H9 (cell line): Measurements from ENCODE around the gene SIK2. TPM values are rescaled to one million over a fixed set of nuclear protein-coding genes. Genes with fewer than 3 reads are reported as not detected.

ENCODE experiments used
- DNase-seq: peaks from one replicate; pipeline ENCODE4 v3.0.0-alpha.2; 2017
- H2AFZ ChIP-seq: one replicate; pipeline ENCODE4 v1.6.1; 2013; ENCODE audit warnings: mild to moderate bottlenecking, low read length, control low read depth, moderate library complexity
- H2AK5ac ChIP-seq: 2 replicates; pipeline ENCODE4 v1.6.1; 2013; ENCODE audit warnings: low read length, control low read depth, mixed read lengths; ENCODE audit not compliant: insufficient read length
- H2BK120ac ChIP-seq: one replicate; pipeline ENCODE4 v1.6.1; 2013; ENCODE audit warnings: low read depth, mild to moderate bottlenecking, low read length, control low read depth, inconsistent platforms; ENCODE audit not compliant: poor library complexity, severe bottlenecking
- H2BK12ac ChIP-seq: 2 replicates; pipeline ENCODE4 v1.6.1; 2013; ENCODE audit warnings: low read length, control low read depth, mixed read lengths, low read depth; ENCODE audit not compliant: insufficient read length
- H2BK15ac ChIP-seq: 2 replicates; pipeline ENCODE4 v1.6.1; 2013; ENCODE audit warnings: low read depth, low read length, control low read depth
- H2BK20ac ChIP-seq: one replicate; pipeline ENCODE4 v1.6.1; 2013; ENCODE audit warnings: low read depth, mild to moderate bottlenecking, low read length, control low read depth, inconsistent platforms; ENCODE audit not compliant: poor library complexity, severe bottlenecking
- H2BK5ac ChIP-seq: 2 replicates; pipeline ENCODE4 v1.6.1; 2013; ENCODE audit warnings: low read length, control low read depth, mixed read lengths; ENCODE audit not compliant: insufficient read length
- H3K14ac ChIP-seq: 2 replicates; pipeline ENCODE4 v1.6.1; 2013; ENCODE audit warnings: low read length, control low read depth; ENCODE audit not compliant: insufficient read depth
- H3K18ac ChIP-seq: 2 replicates; pipeline ENCODE4 v1.6.1; 2013; ENCODE audit warnings: low read depth, mild to moderate bottlenecking, mixed read lengths, low read length, control low read depth; ENCODE audit not compliant: insufficient read length
- H3K23ac ChIP-seq: 2 replicates; pipeline ENCODE4 v1.6.1; 2013; ENCODE audit warnings: low read length, control low read depth, mixed read lengths, low read depth; ENCODE audit not compliant: insufficient read length
- H3K23me2 ChIP-seq: 2 replicates; pipeline ENCODE4 v1.6.1; 2013; ENCODE audit warnings: low read depth, mild to moderate bottlenecking, mixed read lengths, low read length, control low read depth; ENCODE audit not compliant: insufficient read length, poor library complexity, severe bottlenecking
- H3K27ac ChIP-seq: 2 replicates; pipeline ENCODE4 v1.5.1; 2013; ENCODE audit warnings: low read length, control low read depth, mixed read lengths, low read depth; ENCODE audit not compliant: insufficient read length
- H3K27me3 ChIP-seq: 2 replicates; pipeline ENCODE4 v1.6.1; 2013; ENCODE audit warnings: low read length, control low read depth, inconsistent platforms; ENCODE audit not compliant: insufficient read depth
- H3K4ac ChIP-seq: 2 replicates; pipeline ENCODE4 v1.6.1; 2013; ENCODE audit warnings: low read depth, mild to moderate bottlenecking, control low read depth, inconsistent platforms, low read length, moderate library complexity
- H3K4me1 ChIP-seq: 2 replicates; pipeline ENCODE4 v1.6.1; 2013; ENCODE audit warnings: low read length, control low read depth, inconsistent platforms; ENCODE audit not compliant: insufficient read depth
- H3K4me2 ChIP-seq: 2 replicates; pipeline ENCODE4 v1.6.1; 2013; ENCODE audit warnings: low read length, control low read depth, mixed read lengths; ENCODE audit not compliant: insufficient read length, insufficient read depth
- H3K56ac ChIP-seq: 2 replicates; pipeline ENCODE4 v1.6.1; 2013; ENCODE audit warnings: low read depth, mild to moderate bottlenecking, mixed read lengths, low read length, control low read depth; ENCODE audit not compliant: insufficient read length
- H3K79me1 ChIP-seq: 2 replicates; pipeline ENCODE4 v1.6.1; 2013; ENCODE audit warnings: low read depth, mild to moderate bottlenecking, moderate library complexity, low read length, control low read depth, inconsistent platforms; ENCODE audit not compliant: insufficient read depth, poor library complexity, severe bottlenecking
- H3K79me2 ChIP-seq: 2 replicates; pipeline ENCODE4 v1.6.1; 2013; ENCODE audit warnings: low read length, control low read depth, inconsistent platforms; ENCODE audit not compliant: insufficient read depth
- H3K9ac ChIP-seq: 2 replicates; pipeline ENCODE4 v1.6.1; 2013; ENCODE audit warnings: low read length, control low read depth, mixed read lengths; ENCODE audit not compliant: insufficient read length; ENCODE audit errors: extremely low read depth
- H3K9me3 ChIP-seq: one replicate; pipeline ENCODE4 v1.6.1; 2013; ENCODE audit warnings: low read depth, low read length, inconsistent platforms; ENCODE audit not compliant: control insufficient read depth
- H3T11ph ChIP-seq: one replicate; pipeline ENCODE4 v1.6.1; 2013; ENCODE audit warnings: mild to moderate bottlenecking, low read length, control low read depth, inconsistent platforms
- H4K20me1 ChIP-seq: one replicate; pipeline ENCODE4 v1.6.1; 2013; ENCODE audit not compliant: control insufficient read depth, insufficient read length, insufficient read depth
- H4K5ac ChIP-seq: 2 replicates; pipeline ENCODE4 v1.6.1; 2013; ENCODE audit warnings: low read depth, mild to moderate bottlenecking, mixed read lengths, low read length, control low read depth; ENCODE audit not compliant: insufficient read length
- H4K8ac ChIP-seq: replicated peaks from 2 replicates; pipeline ENCODE4 v1.6.1; 2013; ENCODE audit warnings: low read length, control low read depth, mixed read lengths, low read depth; ENCODE audit not compliant: insufficient read length
- H4K91ac ChIP-seq: 2 replicates; pipeline ENCODE4 v1.6.1; 2013; ENCODE audit warnings: low read depth, mild to moderate bottlenecking, moderate library complexity, mixed read lengths, low read length, control low read depth; ENCODE audit not compliant: insufficient read length
- H3K27ac Mint-ChIP-seq, 3 experiments: 2 replicates in 2 of 3; 3 replicates in 1 of 3; pipeline ENCODE4 v1.8.0; 2020 to 2021; ENCODE audit warnings: mixed read lengths in 3 of 3, mild to moderate bottlenecking in 1 of 3, moderate library complexity in 1 of 3
- H3K27me3 Mint-ChIP-seq: 2 replicates; pipeline ENCODE4 v1.8.0; 2021; ENCODE audit warnings: low read depth, mild to moderate bottlenecking, moderate library complexity, mixed read lengths
- H3K36me3 Mint-ChIP-seq, 3 experiments: 2 replicates in 2 of 3; 3 replicates in 1 of 3; pipeline ENCODE4 v1.8.0; 2020 to 2021; ENCODE audit warnings: low read depth in 3 of 3, mixed read lengths in 3 of 3; ENCODE audit not compliant: insufficient read depth in 1 of 3
- H3K4me1 Mint-ChIP-seq, 2 experiments: 2 replicates each; pipeline ENCODE4 v1.8.0; 2020; ENCODE audit warnings: mixed read lengths in 2 of 2
- H3K4me3 Mint-ChIP-seq, 2 experiments: 2 replicates in 1 of 2; 3 replicates in 1 of 2; pipeline ENCODE4 v1.8.0; 2020 to 2021; ENCODE audit warnings: mild to moderate bottlenecking in 2 of 2, mixed read lengths in 2 of 2, moderate library complexity in 1 of 2
- H3K9me3 Mint-ChIP-seq, 2 experiments: 2 replicates in 1 of 2; 3 replicates in 1 of 2; pipeline ENCODE4 v1.8.0; 2020; ENCODE audit warnings: mild to moderate bottlenecking in 2 of 2, mixed read lengths in 2 of 2, moderate library complexity in 1 of 2
- WGBS: extraction: QIAGEN DNeasy Blood & Tissue Kit; methylation state at CpG from one replicate; pipeline ENCODE4 v1.1.7; 2013; ENCODE audit warnings: missing lambda C conversion rate, low lambda C conversion rate, mixed read lengths; ENCODE audit not compliant: insufficient read length; ENCODE audit errors: extremely low coverage; 5-methylcytosine and 5-hydroxymethylcytosine counted together
- total RNA-seq: library from RNA; stranded (reverse); gene quantifications from 2 replicates; pipeline ENCODE4 v1.2.1, GENCODE V29; 2021
- TF ChIP-seq, protein P1 (sequence below): fragments of 200-600 bp; sonication (generic); conservative IDR thresholded peaks from 3 replicates; pipeline ENCODE4 v1.8.0; 2021; ENCODE audit warnings: antibody characterized with exemption, mild to moderate bottlenecking

SIK2 gene
- total RNA-seq, 1 experiment from 2014 or later, result 7.5 TPM

DNA sequence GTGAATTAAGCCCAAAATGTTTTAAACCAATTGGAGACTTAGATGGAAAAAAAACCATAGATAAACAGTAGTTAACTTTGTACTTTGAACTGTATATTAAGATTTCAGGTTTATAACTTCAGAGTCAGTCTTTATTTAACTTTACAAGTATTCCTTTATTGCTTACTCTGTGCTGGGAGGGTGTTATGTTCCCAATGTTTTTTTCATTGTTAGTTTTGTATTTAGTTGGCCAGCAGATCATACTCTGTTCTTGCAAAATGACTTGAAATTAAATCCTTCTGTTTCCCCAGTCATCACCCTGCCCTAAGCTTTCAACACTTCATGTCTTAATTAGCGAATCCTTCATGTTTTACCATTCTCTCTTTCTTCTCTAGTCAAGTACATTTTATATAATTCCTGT, 25.3 kb downstream of the SIK2 start:
- H3K4me1 ChIP-seq, result no peaks in the 10 kb centered on the region
- no peak overlapping the region for H3K27ac ChIP-seq
- no peaks in the 10 kb centered on the region for H4K20me1 ChIP-seq
- no peak overlapping the region for H3T11ph ChIP-seq
- no peaks in the 10 kb centered on the region for H3K79me2 ChIP-seq
- H3K79me1 ChIP-seq, result no peaks in the 10 kb centered on the region
- Mint-ChIP-seq H3K9me3 (no peaks in the 10 kb centered on the region), H3K4me3 (no peak overlapping the region), H3K4me1 (no peaks in the 10 kb centered on the region), H3K27ac (no peak overlapping the region), H3K36me3 (peaks cover 4 to 7% (median 5%) of the 10 kb centered on the region in 3 experiments; a peak in 6 of 7 replicates), H3K27me3 (no peaks in the 10 kb centered on the region)
- no peak overlapping the region for H4K91ac ChIP-seq
- H3K9me3 ChIP-seq, result no peaks in the 10 kb centered on the region
- TF ChIP-seq, protein P1, sequence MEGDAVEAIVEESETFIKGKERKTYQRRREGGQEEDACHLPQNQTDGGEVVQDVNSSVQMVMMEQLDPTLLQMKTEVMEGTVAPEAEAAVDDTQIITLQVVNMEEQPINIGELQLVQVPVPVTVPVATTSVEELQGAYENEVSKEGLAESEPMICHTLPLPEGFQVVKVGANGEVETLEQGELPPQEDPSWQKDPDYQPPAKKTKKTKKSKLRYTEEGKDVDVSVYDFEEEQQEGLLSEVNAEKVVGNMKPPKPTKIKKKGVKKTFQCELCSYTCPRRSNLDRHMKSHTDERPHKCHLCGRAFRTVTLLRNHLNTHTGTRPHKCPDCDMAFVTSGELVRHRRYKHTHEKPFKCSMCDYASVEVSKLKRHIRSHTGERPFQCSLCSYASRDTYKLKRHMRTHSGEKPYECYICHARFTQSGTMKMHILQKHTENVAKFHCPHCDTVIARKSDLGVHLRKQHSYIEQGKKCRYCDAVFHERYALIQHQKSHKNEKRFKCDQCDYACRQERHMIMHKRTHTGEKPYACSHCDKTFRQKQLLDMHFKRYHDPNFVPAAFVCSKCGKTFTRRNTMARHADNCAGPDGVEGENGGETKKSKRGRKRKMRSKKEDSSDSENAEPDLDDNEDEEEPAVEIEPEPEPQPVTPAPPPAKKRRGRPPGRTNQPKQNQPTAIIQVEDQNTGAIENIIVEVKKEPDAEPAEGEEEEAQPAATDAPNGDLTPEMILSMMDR, result no peak
- WGBS, result no CpG with 5 or more reads among the region's 1 CpG
- H2BK120ac ChIP-seq, result no peak overlapping the region
- H2AFZ ChIP-seq, result no peak overlapping the region
- H3K4me2 ChIP-seq, result no peak overlapping the region
- DNase-seq, result no peak
- no peaks in the 10 kb centered on the region for H3K23me2 ChIP-seq
- no peak overlapping the region for H2BK20ac ChIP-seq
- H3K9ac ChIP-seq, result no peak overlapping the region
- H3K27me3 ChIP-seq, result no peaks in the 10 kb centered on the region
- no peak overlapping the region for H2BK5ac ChIP-seq
- H2BK15ac ChIP-seq, result no peak overlapping the region
- no peak overlapping the region for H3K14ac ChIP-seq
- no peak overlapping the region for H3K23ac ChIP-seq
- H3K4ac ChIP-seq, result no peak overlapping the region
- no peak overlapping the region for H3K56ac ChIP-seq
- H2AK5ac ChIP-seq, result no peak overlapping the region
- no peak overlapping the region for H2BK12ac ChIP-seq
- no peak overlapping the region for H3K18ac ChIP-seq
- H4K8ac ChIP-seq, result no peak overlapping the region
- no peak overlapping the region for H4K5ac ChIP-seq
